Measurements from ENCODE around the gene SLC6A6.

DNA sequence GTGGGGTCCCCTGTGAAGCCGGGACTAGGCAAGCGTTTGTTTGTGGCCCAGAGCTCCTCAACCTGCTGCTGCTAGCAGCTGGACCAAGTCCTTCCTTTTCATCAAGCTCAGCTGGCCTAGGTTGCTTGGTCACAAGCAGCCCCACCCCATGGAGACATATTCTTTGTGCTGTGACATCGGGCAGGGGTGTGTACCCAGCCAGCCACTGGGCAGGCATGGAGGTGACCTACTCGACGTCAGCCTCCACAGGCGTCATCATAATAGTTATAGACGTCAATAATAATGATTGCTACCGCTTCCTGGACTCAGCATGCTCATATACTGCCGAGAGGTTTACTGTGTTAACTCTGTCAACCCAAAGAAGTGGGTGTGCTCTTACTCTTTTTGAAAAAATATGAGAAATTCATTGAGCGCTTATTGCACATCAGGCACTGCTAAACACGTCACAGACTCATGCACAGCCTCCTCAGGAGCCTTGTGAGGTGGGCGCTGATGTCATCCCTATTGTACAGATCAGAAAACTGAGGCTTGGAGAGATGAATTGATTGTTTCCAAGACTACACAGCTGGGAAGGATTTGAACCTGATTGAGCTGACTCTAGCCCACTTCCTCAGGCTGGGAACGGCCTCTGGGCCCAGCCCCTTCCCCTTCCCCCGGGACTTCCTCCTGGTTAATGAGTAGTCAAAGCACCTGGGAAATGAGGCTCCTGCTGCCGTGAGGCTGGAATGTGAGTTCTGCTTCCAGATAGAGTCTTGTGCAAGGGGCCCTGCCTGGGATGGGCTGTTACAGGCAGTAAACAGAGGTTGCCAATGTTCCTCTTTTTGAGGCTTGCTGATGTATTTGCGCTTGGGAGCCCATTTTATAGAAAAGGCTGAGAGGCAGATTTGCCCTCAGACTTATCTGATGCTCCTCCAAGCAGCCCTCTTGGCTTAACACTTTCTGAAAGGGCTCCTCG, 16.2 kb downstream of the SLC6A6 start:
- TF ChIP-seq CTCF (IDR thresholded peaks at IDR 0.05) (no peak), POLR2A (IDR thresholded peaks at IDR 0.05) (no peak)

Data from breast epithelium (tissue), 3 donors.